Subcutaneous abdominal adipose tissue (tissue), 5 donors: ENCODE results near the gene ADM.

Experiments
- H3K27ac ChIP-seq: one replicate; pipeline ENCODE4 v1.7.0; 2013; ENCODE audit warnings: low read depth, mild to moderate bottlenecking, inconsistent platforms, low read length, moderate library complexity
- H3K27me3 ChIP-seq, 5 donors: one replicate each; pipeline ENCODE4 v1.7.0; 2013; ENCODE audit warnings: low read length in 5 of 5, inconsistent platforms in 1 of 5; ENCODE audit not compliant: control insufficient read depth in 5 of 5, insufficient read depth in 4 of 5
- H3K36me3 ChIP-seq, 5 donors: one replicate each; pipeline ENCODE4 v1.7.0; 2013; ENCODE audit warnings: low read length in 5 of 5; ENCODE audit not compliant: control insufficient read depth in 5 of 5, insufficient read depth in 5 of 5
- H3K4me1 ChIP-seq, 5 donors: one replicate each; pipeline ENCODE4 v1.7.0; 2013; ENCODE audit warnings: low read length in 5 of 5, mild to moderate bottlenecking in 3 of 5, moderate library complexity in 1 of 5; ENCODE audit not compliant: control insufficient read depth in 5 of 5, insufficient read depth in 5 of 5
- H3K4me3 ChIP-seq, 5 donors: one replicate each; pipeline ENCODE4 v1.7.0; 2013; ENCODE audit warnings: low read length in 5 of 5, low read depth in 1 of 5
- H3K9ac ChIP-seq, 5 donors: one replicate each; pipeline ENCODE4 v1.7.0; 2013; ENCODE audit warnings: low read length in 5 of 5, mild to moderate bottlenecking in 4 of 5, moderate library complexity in 3 of 5
- H3K9me3 ChIP-seq, 5 donors: one replicate each; pipeline ENCODE4 v1.7.0; 2013; ENCODE audit warnings: low read length in 5 of 5; ENCODE audit not compliant: control insufficient read depth in 5 of 5
- donor health status: healthy.
- donor health status: healthy.
- donor health status: healthy.
- donor health status: healthy.
- donor health status: healthy.

ADM gene

DNA sequence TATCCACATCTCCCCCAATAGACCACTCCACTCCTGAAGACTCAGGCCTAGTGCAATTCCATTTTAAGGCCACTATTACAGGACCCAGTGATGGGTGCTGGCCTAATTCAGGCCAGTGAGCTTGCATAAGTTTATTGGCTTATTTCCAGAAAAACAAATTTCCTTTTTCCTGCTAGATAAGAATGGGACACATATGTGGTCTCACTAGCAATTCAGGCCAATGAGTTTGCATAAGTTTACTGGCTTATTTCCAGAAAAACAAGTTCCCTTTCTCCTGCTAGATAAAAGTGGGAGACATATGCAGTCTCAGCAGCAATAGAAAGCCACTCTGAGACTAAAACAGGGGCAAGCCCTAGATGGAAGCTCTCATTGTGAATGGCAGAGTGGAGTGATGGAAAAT, 22.4 kb downstream of the ADM start:
- Histone ChIP-seq H3K9me3 (peaks cover 0 to 8% (median 0%) of the 10 kb centered on the region in 5 donors), H3K4me1 (peaks cover 15 to 69% (median 57%) of the 10 kb centered on the region in 5 donors), H3K27me3 (no peaks in the 10 kb centered on the region), H3K36me3 (no peaks in the 10 kb centered on the region), H3K9ac (no peak overlapping the region), H3K27ac (peak overlapping the region; percentile 83), H3K4me3 (no peak overlapping the region)

- Histone ChIP-seq H3K9me3 (peaks cover 0 to 8% (median 0%) of the 10 kb centered on the region in 5 donors), H3K9ac (peak overlapping the region in 2 of 5 donors; percentile 12 to 44), H3K36me3 (no peaks in the 10 kb centered on the region), H3K27me3 (no peaks in the 10 kb centered on the region), H3K4me3 (no peak overlapping the region), H3K4me1 (peaks cover 12 to 62% (median 51%) of the 10 kb centered on the region in 5 donors), H3K27ac (peak overlapping the region; percentile 83)
These were observed 23.6 kb downstream of the ADM start for GRCh38 chr11:10328314-10329098.

- Histone ChIP-seq H3K9me3 (peaks cover 0 to 8% (median 0%) of the 10 kb centered on the region in 5 donors), H3K27ac (peak overlapping the region; percentile 83), H3K4me3 (no peak overlapping the region), H3K36me3 (no peaks in the 10 kb centered on the region), H3K4me1 (peaks cover 12 to 64% (median 56%) of the 10 kb centered on the region in 5 donors), H3K9ac (no peak overlapping the region), H3K27me3 (no peaks in the 10 kb centered on the region)
These were observed 24.5 kb downstream of the ADM start for GRCh38 chr11:10329356-10329755.

GRCh38 chr11:10329935-10330334, 25.1 kb downstream of the ADM start:
- Histone ChIP-seq H3K27me3 (no peaks in the 10 kb centered on the region), H3K36me3 (no peaks in the 10 kb centered on the region), H3K9ac (no peak overlapping the region), H3K4me1 (peaks cover 12 to 60% (median 53%) of the 10 kb centered on the region in 5 donors), H3K27ac (no peak overlapping the region), H3K4me3 (no peak overlapping the region), H3K9me3 (peaks cover 0 to 8% (median 0%) of the 10 kb centered on the region in 5 donors)

- no peaks in the 10 kb centered on the region for H3K27me3 ChIP-seq
These were observed 26.8 kb downstream of the ADM start for GRCh38 chr11:10331548-10332289.

GRCh38 chr11:10333490-10333889, 28.6 kb downstream of the ADM start:
- H3K9ac ChIP-seq: no peak overlapping the region
- no peaks in the 10 kb centered on the region for H3K9me3 ChIP-seq
- H3K36me3 ChIP-seq: no peaks in the 10 kb centered on the region
- peaks cover 6 to 24% (median 18%) of the 10 kb centered on the region in 5 donors for H3K4me1 ChIP-seq
- no peaks in the 10 kb centered on the region for H3K27me3 ChIP-seq
- peak overlapping the region; percentile 6 for H3K27ac ChIP-seq
- no peak overlapping the region for H3K4me3 ChIP-seq

More at GRCh38 chr11:10331548-10332289, 26.8 kb downstream of the ADM start:
- Histone ChIP-seq H3K9me3 (peaks cover 0 to 8% (median 0%) of the 10 kb centered on the region in 5 donors), H3K9ac (no peak overlapping the region), H3K4me1 (peaks cover 6 to 42% (median 36%) of the 10 kb centered on the region in 5 donors), H3K4me3 (no peak overlapping the region), H3K36me3 (no peaks in the 10 kb centered on the region), H3K27ac (no peak overlapping the region)

DNA sequence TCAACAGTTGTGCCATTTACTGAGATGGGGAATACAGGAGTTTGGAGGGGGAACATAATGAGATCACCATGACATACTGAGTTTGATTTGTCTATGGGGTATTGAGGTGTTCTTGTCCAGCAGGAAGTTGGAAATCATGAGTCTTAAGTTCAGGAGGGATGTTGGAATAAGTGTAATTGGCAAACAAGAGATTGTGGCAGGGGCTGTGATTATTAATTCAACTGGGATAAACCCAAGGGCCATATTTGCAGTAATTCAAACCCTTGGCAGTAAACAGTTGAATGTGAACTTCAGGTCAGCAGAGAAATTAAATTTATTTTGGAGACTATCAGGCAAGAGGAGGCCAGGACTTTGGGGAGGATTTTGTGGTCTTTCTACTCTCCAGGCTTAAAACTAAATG, 33.4 kb downstream of the ADM start:
- Histone ChIP-seq H3K9ac (no peak overlapping the region), H3K27ac (no peak overlapping the region), H3K27me3 (no peaks in the 10 kb centered on the region), H3K36me3 (no peaks in the 10 kb centered on the region), H3K4me3 (no peak overlapping the region), H3K4me1 (peaks cover 0 to 8% (median 6%) of the 10 kb centered on the region in 5 donors), H3K9me3 (no peaks in the 10 kb centered on the region)

GRCh38 chr11:10348650-10349280, 43.9 kb downstream of the ADM start:
- Histone ChIP-seq H3K27me3 (no peaks in the 10 kb centered on the region), H3K27ac (peak overlapping the region; percentile 95), H3K9me3 (no peaks in the 10 kb centered on the region), H3K4me1 (peaks cover 6 to 55% (median 39%) of the 10 kb centered on the region in 5 donors), H3K36me3 (no peaks in the 10 kb centered on the region), H3K9ac (peak overlapping the region in 1 of 5 donors; percentile 49), H3K4me3 (no peak overlapping the region)

DNA sequence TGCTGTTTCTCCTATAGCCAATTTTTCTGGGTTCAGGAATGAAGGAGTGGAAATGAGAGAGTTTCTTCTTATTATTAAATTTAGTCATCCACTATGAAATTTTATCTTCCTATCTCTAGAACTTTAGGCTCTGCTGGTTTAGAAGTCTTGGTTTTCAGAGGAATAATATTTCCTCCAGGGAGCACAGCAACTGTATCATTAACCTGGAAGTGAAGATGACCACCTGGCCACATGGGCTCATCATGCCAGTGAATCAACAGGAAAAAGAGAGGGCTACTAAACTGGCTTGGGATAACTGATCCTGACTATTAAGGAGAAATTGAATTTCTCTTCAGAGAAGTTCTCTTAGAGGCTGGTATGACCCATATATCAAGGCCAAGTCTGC, 44.4 kb downstream of the ADM start:
- Histone ChIP-seq H3K9me3 (no peaks in the 10 kb centered on the region), H3K36me3 (no peaks in the 10 kb centered on the region), H3K4me3 (no peak overlapping the region), H3K27me3 (no peaks in the 10 kb centered on the region), H3K27ac (peak overlapping the region; percentile 95), H3K4me1 (peaks cover 6 to 60% (median 44%) of the 10 kb centered on the region in 5 donors), H3K9ac (peak overlapping the region in 2 of 5 donors; percentile 49 to 57)
